ENCODE data around the gene TGFBR1.
"Not testable (repeated sequence)": the region's sequence is repeated elsewhere in the genome, so short reads cannot be mapped to it uniquely, and the experiment has no call there.

Gene TGFBR1

DNA sequence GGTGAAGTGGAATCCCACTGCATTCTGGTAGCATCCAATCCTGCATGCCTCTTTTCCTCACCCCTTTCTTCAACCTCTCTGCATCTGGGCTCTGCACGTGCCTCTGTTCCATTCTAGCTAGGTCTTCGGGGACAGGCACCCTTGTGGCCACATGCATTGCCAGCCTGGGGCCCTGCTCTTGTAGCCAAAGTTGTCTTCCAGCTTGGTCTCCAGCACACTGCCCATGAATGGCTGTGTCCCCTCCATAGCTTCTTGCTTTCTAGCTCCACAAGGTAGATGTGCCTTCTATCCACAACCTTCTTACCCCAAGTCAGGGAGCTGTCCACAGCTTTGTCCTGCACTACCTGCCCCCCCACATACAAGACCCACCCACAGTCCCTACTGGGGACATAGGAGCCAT, 84.3 kb downstream of the TGFBR1 start:
- DNase-seq (ENCODE audit: low read depth, low spot score) = no peak

DNA sequence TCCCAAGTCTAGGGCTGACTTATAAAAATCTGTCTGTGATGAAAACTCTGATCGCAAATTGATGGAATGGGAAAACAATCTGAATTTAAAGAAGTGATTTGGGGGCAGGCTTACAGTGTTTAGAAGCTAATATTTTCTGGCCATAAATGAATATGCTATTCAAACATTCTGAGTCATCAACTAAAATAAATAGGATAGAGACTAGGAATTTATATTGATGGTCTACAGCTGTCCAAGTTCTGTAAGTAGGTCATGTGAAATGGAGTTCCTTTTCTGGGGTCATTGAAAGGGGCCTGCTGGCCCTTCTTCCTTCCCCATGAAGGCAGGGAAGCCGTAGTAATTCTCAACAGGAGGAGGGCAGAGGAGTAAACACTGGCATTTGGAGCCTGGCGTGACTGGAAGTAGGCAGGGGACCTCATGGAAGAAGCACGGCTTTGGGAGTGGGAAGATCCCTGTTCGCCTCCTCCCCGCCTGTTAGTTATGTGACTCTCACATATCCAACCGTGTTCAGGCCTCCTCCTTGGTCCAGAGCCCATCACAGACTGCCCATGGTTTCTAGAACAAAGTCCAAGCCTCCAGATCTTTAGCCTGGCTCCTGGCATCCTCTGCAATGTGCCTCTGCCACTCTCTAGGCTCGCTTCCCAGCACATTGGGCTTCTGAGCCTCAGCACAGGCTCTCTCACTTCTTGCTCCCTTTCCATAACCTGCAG, 85.1 kb downstream of the TGFBR1 start:
- peak; percentile 6 for DNase-seq (ENCODE audit: low read depth, low spot score)

DNA sequence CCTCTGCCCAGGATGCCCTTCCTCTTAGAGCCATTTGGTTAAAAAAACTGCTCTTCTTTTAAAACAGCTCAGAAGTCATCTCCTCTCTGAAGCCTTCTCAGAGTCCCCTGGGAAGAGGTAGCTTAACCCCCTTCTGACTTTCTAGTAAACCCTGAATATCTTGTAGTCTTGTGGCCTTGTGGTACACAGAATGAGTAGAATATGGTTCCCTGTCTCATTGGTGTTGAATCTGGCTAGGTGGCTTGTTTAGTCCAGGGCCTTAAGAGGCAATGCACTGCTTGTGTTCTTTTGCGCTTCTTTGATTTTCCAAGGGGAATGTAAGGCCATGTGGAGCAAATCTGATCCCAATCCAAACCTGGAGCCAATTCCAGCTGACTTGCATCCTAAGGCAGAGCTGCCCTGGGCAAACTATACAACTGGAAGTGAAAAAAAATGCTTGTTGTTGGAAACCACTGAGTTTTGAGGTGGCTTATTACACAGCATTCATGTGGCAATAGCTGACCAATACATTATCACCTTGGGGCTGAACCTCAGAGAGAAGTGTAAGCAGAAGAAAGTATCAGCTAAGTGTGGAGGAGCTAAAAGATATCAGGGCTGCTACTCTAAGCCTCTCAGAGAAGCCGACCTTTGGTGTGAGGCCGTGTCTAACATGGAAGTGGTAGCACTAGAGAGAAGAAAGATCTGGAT, 85.8 kb downstream of the TGFBR1 start:
- DNase-seq (ENCODE audit: low read depth, low spot score) = no peak

DNA sequence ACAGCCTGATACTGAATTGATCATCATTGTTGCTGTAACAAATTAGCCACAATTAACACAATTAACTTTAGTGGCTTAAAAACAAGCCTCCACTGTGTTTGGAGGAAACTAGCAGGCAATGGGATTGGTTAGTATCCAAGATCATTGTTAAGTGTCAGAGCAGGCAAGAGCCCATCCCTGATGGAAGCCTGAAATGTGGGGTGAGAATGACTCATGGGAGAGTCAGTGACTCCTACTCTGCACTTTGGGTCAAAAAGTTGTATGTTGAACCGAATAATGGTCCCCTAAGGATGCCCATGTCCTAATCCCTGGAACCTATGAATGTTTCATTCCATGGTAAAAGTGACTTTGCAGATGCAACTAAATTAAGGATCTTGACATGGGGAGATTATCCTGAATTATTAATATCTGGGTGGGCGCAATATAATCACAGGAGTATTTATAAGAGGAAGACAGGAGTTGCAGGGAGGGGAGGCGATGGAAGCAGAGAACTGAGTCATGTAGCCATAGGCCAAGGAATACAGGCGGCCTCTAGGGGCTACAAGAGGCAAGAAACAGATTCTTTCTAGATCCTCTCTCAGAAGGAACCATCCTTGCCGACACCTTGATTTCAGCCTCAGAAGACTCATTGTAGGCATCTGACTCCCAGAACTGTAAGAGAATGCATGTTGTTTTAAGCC, 88.0 kb downstream of the TGFBR1 start:
- DNase-seq (ENCODE audit: low read depth, low spot score) = no peak

DNA sequence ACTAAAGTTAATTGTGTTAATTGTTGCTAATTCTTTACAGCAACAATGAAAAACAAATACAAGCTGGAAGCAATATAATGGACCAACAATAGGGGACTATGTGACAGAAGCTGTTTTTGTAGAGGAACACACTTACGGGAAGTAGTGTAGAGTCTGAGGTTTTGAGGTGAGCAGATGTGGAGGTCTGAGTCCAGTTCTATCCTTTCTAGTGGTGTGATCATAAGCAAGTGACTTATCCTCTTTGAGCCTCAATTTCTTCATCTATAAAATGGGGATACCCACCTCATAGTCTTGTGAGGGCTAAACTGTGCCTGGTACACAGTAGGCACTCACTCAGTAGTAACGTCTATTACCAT, 88.5 kb downstream of the TGFBR1 start:
- no peak for DNase-seq (ENCODE audit: low read depth, low spot score)

DNA sequence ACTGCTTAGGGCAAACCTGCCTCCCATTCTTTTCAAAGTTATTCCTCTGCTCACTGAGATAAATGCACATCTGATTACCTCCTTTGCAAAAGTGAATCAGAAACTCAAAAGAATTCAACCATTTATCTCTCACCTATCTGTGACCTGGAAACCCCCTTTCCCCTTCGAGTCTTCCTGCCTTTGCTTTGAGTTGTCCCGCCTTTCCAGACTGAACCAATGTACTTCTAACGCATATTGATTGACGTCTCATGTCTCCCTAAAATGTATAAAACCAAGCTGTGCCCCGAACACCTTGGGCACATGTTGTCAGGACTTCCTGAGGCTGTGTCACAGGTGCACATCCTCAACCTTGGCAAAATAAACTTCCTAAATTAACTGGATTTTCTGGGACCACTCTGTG, 91.6 kb downstream of the TGFBR1 start:
- DNase-seq (ENCODE audit: low read depth, low spot score) = not testable (repeated sequence)

DNA sequence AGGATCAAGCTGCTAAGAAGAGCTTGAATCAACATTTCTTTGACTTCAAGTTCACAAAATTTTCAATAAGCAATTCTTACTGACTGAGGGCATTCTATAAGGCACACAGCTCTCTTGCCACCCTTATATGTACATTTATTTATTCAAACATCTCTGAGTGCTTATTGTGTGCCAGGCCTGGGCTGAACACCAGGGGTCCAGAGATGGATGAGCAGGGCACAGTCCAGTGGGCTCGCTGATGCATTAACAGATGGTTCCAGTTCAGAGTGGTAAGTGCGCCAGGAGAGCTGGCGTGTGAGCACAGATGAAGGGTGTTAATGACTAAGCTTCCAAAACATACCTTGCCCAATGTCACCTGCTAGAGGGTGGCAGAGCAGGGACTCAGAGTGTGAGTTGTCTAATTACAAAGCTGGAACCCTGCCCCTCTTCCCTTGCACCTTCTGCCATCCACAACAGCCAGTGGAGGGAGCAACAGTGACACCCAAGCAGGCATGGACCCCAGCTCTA, 92.3 kb downstream of the TGFBR1 start:
- no peak for DNase-seq (ENCODE audit: low read depth, low spot score)

DNA sequence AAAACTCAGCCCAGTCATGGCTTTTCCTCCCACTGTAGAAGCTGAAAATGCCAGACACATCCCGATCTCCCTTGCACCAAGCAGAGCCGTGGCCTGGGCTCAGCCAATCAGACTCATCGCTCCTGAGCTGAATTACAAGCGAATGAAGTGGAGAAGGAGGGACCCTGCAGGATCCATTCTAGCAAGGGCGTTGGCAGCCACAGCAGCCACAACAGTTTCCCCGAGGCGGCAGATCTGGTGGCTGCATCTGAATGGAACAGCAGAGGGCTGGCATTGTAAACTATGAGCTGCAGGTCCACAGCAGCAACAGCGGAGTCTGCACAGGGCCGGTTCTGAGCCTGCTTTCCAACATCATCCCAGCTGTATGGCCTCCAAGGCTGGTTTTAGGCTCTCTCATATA, 93.1 kb downstream of the TGFBR1 start:
- DNase-seq (ENCODE audit: low read depth, low spot score) = no peak

DNA sequence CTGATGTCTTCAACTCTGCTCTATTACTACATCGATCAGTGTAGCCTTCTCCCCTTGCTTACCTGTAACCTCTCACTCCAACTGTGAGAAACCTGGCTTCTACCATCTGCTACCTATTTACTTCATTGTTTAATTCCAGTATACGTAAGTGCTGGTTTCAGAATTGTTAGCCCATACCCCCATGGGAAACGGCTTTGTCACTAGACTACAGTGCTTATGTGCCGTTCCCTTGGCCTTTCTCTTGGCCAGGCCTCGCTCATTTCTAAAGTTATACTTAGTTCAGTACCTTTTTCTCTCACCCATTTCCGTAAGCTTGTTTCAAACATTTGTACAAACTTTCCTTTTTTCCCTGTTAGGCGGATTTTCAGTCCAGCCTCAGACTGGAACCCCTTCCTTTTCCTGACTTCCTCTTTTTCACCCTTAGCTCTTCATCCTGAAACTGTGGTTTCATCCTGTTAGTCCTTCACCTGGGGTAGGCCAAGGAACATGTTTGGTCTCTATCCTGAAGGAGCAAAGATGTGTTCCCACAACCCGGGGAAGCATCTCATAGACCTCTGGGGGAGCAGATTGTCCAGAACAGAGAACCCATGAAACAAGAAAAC, 95.1 kb downstream of the TGFBR1 start:
- DNase-seq (ENCODE audit: low read depth, low spot score) = no peak

DNA sequence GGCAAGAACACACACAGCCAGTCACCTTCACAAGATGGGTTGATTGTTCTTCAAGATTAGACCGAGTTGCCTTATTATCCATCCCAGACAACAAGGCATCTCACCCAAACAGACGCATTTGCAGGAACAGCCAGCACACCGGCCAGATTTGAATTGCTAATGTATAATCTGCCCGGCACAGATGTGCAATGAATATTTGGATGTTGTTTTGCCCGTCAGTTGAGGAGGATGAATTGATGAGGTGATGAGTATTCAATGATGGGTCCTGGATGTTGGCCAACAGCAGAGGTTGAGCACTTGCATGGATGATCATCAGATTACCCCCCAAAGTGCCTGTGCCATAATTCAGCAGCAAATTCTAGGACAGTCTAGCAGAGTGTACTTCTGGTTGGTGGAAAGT, 96.7 kb downstream of the TGFBR1 start:
- DNase-seq (ENCODE audit: low read depth, low spot score) = no peak

All from brain pericyte (primary cell).